Astrocyte (in vitro differentiated cells and primary cell): ENCODE results near the gene ID4. TPM values are rescaled to one million over a fixed set of nuclear protein-coding genes. Genes with fewer than 3 reads are reported as not detected.

Source experiments
- DNase-seq: peaks from one replicate; pipeline ENCODE4 v3.0.0-alpha.2; 2010; ENCODE audit warnings: low read depth
- FAIRE-seq: peaks from 2 replicates; lab custom pipeline; 2011; peaks lifted over from hg19 to GRCh38; lab: Jason Lieb, UNC
- H2AFZ ChIP-seq: 2 replicates; pipeline ENCODE4 v1.6.0; 2012; ENCODE audit warnings: low read depth, low read length, inconsistent platforms
- H3K27ac ChIP-seq: 2 replicates; pipeline ENCODE4 v1.5.1; 2011; ENCODE audit warnings: low read depth, low read length, inconsistent platforms
- H3K27me3 ChIP-seq: 2 replicates; pipeline ENCODE4 v1.6.0; 2011; ENCODE audit warnings: low read length, inconsistent platforms; ENCODE audit not compliant: insufficient read depth
- H3K36me3 ChIP-seq: 2 replicates; pipeline ENCODE4 v1.5.1; 2011; ENCODE audit warnings: low read length, inconsistent platforms; ENCODE audit not compliant: insufficient read depth
- H3K4me1 ChIP-seq: 2 replicates; pipeline ENCODE4 v1.5.1; 2011; ENCODE audit warnings: low read length, inconsistent platforms; ENCODE audit not compliant: insufficient read depth
- H3K4me2 ChIP-seq: 2 replicates; pipeline ENCODE4 v1.6.0; 2012; ENCODE audit warnings: low read length, inconsistent platforms
- H3K4me3 ChIP-seq: 2 replicates; pipeline ENCODE4 v1.5.1; 2011; ENCODE audit warnings: low read depth, mild to moderate bottlenecking, low read length, inconsistent platforms; ENCODE audit not compliant: insufficient read depth
- H3K79me2 ChIP-seq: 2 replicates; pipeline ENCODE4 v1.6.0; 2012; ENCODE audit warnings: mild to moderate bottlenecking, low read length, inconsistent platforms; ENCODE audit not compliant: insufficient read depth
- H3K9ac ChIP-seq: 2 replicates; pipeline ENCODE4 v1.6.0; 2012; ENCODE audit warnings: mild to moderate bottlenecking, low read length, inconsistent platforms
- H3K9me3 ChIP-seq: 2 replicates; pipeline ENCODE4 v1.5.1; 2012; ENCODE audit warnings: low read depth, mild to moderate bottlenecking, low read length, inconsistent platforms; ENCODE audit not compliant: insufficient read depth
- H4K20me1 ChIP-seq: 2 replicates; pipeline ENCODE4 v1.6.0; 2012; ENCODE audit warnings: low read length, inconsistent platforms; ENCODE audit not compliant: insufficient read depth
- H3K27ac Mint-ChIP-seq: one replicate; pipeline ENCODE4 v1.8.0; 2021; ENCODE audit warnings: mild to moderate bottlenecking, mixed read lengths; ENCODE audit not compliant: unreplicated experiment
- H3K27me3 Mint-ChIP-seq: one replicate; pipeline ENCODE4 v1.8.0; 2021; ENCODE audit warnings: low read depth, mixed read lengths; ENCODE audit not compliant: unreplicated experiment
- H3K36me3 Mint-ChIP-seq: one replicate; pipeline ENCODE4 v1.8.0; 2021; ENCODE audit warnings: low read depth, mixed read lengths; ENCODE audit not compliant: unreplicated experiment
- H3K4me1 Mint-ChIP-seq: one replicate; pipeline ENCODE4 v1.8.0; 2021; ENCODE audit warnings: low read depth, mixed read lengths; ENCODE audit not compliant: unreplicated experiment
- H3K4me3 Mint-ChIP-seq: one replicate; pipeline ENCODE4 v1.8.0; 2021; ENCODE audit warnings: mild to moderate bottlenecking, moderate library complexity, mixed read lengths; ENCODE audit not compliant: unreplicated experiment
- H3K9me3 Mint-ChIP-seq: one replicate; pipeline ENCODE4 v1.8.0; 2021; ENCODE audit warnings: mild to moderate bottlenecking, mixed read lengths; ENCODE audit not compliant: unreplicated experiment
- CTCF ChIP-seq: IDR thresholded peaks from 2 replicates; pipeline ENCODE4 v1.5.1; 2011; ENCODE audit warnings: low read depth, mild to moderate bottlenecking, inconsistent platforms, low read length, moderate library complexity; ENCODE audit not compliant: insufficient read depth
- EZH2 ChIP-seq: IDR thresholded peaks from 2 replicates; pipeline ENCODE4 v1.6.1; 2012; ENCODE audit warnings: mild to moderate bottlenecking, low read length, inconsistent platforms; ENCODE audit not compliant: insufficient read depth
- total RNA-seq: library from RNA; stranded (reverse); gene quantifications from 2 replicates; pipeline ENCODE4 v1.2.1, GENCODE V29; 2021

ID4 gene
- total RNA-seq, 1 donor from 2014 or later, result 12.8 TPM

GRCh38 chr6:19838442-19839236 lies 1.5 kb downstream of the ID4 start:
- peak; percentile 23 for DNase-seq
- Histone ChIP-seq H3K4me3 (peak overlapping the region; percentile 86), H3K4me1 (peaks cover 2% of the 10 kb centered on the region), H3K4me2 (peak overlapping the region; percentile 96), H4K20me1 (peaks cover 16% of the 10 kb centered on the region), H3K79me2 (peaks cover 24% of the 10 kb centered on the region), H3K36me3 (no peaks in the 10 kb centered on the region), H2AFZ (peak overlapping the region; percentile 70), H3K27ac (peak overlapping the region; percentile 69), H3K27me3 (no peaks in the 10 kb centered on the region), H3K9ac (peak overlapping the region; percentile 93), H3K9me3 (no peaks in the 10 kb centered on the region)
- Mint-ChIP-seq H3K9me3 (no peaks in the 10 kb centered on the region), H3K36me3 (peaks cover 4% of the 10 kb centered on the region), H3K4me1 (peaks cover 30% of the 10 kb centered on the region), H3K27ac (peak overlapping the region; percentile 71), H3K4me3 (peak overlapping the region; percentile 93), H3K27me3 (no peaks in the 10 kb centered on the region)
- FAIRE-seq, result no peak
- TF ChIP-seq CTCF (no peak), EZH2 (no peak)

- Histone ChIP-seq H3K36me3 (no peaks in the 10 kb centered on the region), H3K27me3 (no peaks in the 10 kb centered on the region), H3K4me3 (peak overlapping the region; percentile 86), H4K20me1 (peaks cover 16% of the 10 kb centered on the region), H3K4me1 (peaks cover 2% of the 10 kb centered on the region), H3K9ac (peak overlapping the region; percentile 93), H3K4me2 (peak overlapping the region; percentile 96), H3K27ac (peak overlapping the region; percentile 69), H3K79me2 (peaks cover 24% of the 10 kb centered on the region), H3K9me3 (no peaks in the 10 kb centered on the region), H2AFZ (no peak overlapping the region)
- H3K36me3 Mint-ChIP-seq, result peaks cover 4% of the 10 kb centered on the region
- peak overlapping the region; percentile 71 for H3K27ac Mint-ChIP-seq
- H3K27me3 Mint-ChIP-seq, result no peaks in the 10 kb centered on the region
- no peaks in the 10 kb centered on the region for H3K9me3 Mint-ChIP-seq
- peaks cover 30% of the 10 kb centered on the region for H3K4me1 Mint-ChIP-seq
- peak overlapping the region; percentile 93 for H3K4me3 Mint-ChIP-seq
- peak; percentile 20 for DNase-seq
- TF ChIP-seq CTCF, result no peak
- TF ChIP-seq EZH2, result no peak
- peak; percentile 29 for FAIRE-seq
These were observed 2.0 kb downstream of the ID4 start for GRCh38 chr6:19839237-19839546.

GRCh38 chr6:19839788-19840187 lies 2.6 kb downstream of the ID4 start:
- DNase-seq (no peak), FAIRE-seq (no peak)
- Mint-ChIP-seq H3K27me3 (no peaks in the 10 kb centered on the region), H3K4me1 (peaks cover 24% of the 10 kb centered on the region), H3K36me3 (peaks cover 4% of the 10 kb centered on the region), H3K4me3 (peak overlapping the region; percentile 72), H3K27ac (no peak overlapping the region), H3K9me3 (no peaks in the 10 kb centered on the region)
- no peaks in the 10 kb centered on the region for H3K27me3 ChIP-seq
- H3K4me2 ChIP-seq, result peak overlapping the region; percentile 96
- no peak overlapping the region for H3K27ac ChIP-seq
- peak overlapping the region; percentile 41 for H3K9ac ChIP-seq
- no peaks in the 10 kb centered on the region for H3K36me3 ChIP-seq
- peaks cover 24% of the 10 kb centered on the region for H3K79me2 ChIP-seq
- peak overlapping the region; percentile 32 for H3K4me3 ChIP-seq
- H3K9me3 ChIP-seq, result no peaks in the 10 kb centered on the region
- peaks cover 16% of the 10 kb centered on the region for H4K20me1 ChIP-seq
- H3K4me1 ChIP-seq, result peaks cover 2% of the 10 kb centered on the region
- H2AFZ ChIP-seq, result no peak overlapping the region
- TF ChIP-seq CTCF, result no peak
- TF ChIP-seq EZH2, result no peak
